ENCODE measurements around the gene NXPH2.

- TF ChIP-seq POLR2A (IDR thresholded peaks at IDR 0.05; ENCODE audit: low read depth, low read length), result no peak
- TF ChIP-seq POLR2AphosphoS5 (IDR thresholded peaks at IDR 0.05; ENCODE audit: low read depth, low read length), result no peak
Measured at GRCh38 chr2:138630164-138630563, 150.0 kb downstream of the NXPH2 start.
